Right ventricle myocardium inferior (tissue), 1 donor: ENCODE data around the gene NRG3. TPM values are rescaled to one million over a fixed set of nuclear protein-coding genes. Genes with fewer than 3 reads are reported as not detected.

Experiments used
- ATAC-seq: fragments of 200-7000 bp; cut with Tn5 transposase; one replicate; pipeline ENCODE4 v1.9.1; 2020; ENCODE audit warnings: mild to moderate bottlenecking, moderate library complexity
- DNase-seq: peaks from one replicate; pipeline ENCODE4 v3.0.0; 2021; ENCODE audit errors: missing footprints
- intact Hi-C: fragments of 100-400 bp; cut with DNase I; formaldehyde crosslinking; loops from one replicate; pipeline ENCODE4 v1.11.0; 2022
- total RNA-seq: library from RNA; stranded (reverse); fragmentation: NEBNext Ultra II Directional; extraction: Animal tissue kit (Norgen Biotek cat#: 25700); gene quantifications from one replicate; pipeline ENCODE4 v1.2.1, GENCODE V29; 2021
- donor health status: DM: no; HTN: yes; CAD: no; lungs with severe emphysema.

NRG3 gene
- total RNA-seq, 1 donor from 2014 or later = not detected

GRCh38 chr10:82867056-82867455 is 992.1 kb downstream of the NRG3 start:
- intact Hi-C loops = no loop called here
- ATAC-seq = no peak
- DNase-seq = no peak

GRCh38 chr10:82874671-82875070 is 999.7 kb downstream of the NRG3 start:
- intact Hi-C loops = no loop called here
- DNase-seq = no peak
- ATAC-seq = no peak

- ATAC-seq (peak; percentile 76), DNase-seq (no peak)
- intact Hi-C loops = no loop called here
These were observed 1005.8 kb downstream of the NRG3 start for GRCh38 chr10:82880776-82881290.

GRCh38 chr10:82882722-82883121 is 1007.7 kb downstream of the NRG3 start:
- DNase-seq (no peak), ATAC-seq (no peak)
- intact Hi-C loops = no loop called here

GRCh38 chr10:82883603-82884002 is 1008.6 kb downstream of the NRG3 start:
- DNase-seq (no peak), ATAC-seq (no peak)
- intact Hi-C loops = no loop called here

GRCh38 chr10:82887488-82887887 is 1012.5 kb downstream of the NRG3 start:
- ATAC-seq = no peak
- no peak for DNase-seq
- intact Hi-C loops = no loop called here

- no peak for DNase-seq
- intact Hi-C loops = no loop called here
- no peak for ATAC-seq
These were observed 1013.9 kb downstream of the NRG3 start for GRCh38 chr10:82888809-82889455.

GRCh38 chr10:82889728-82890127 is 1014.7 kb downstream of the NRG3 start:
- intact Hi-C loops = no loop called here
- no peak for DNase-seq
- no peak for ATAC-seq

- ATAC-seq (no peak), DNase-seq (no peak)
- intact Hi-C loops = no loop called here
These were observed 1015.6 kb downstream of the NRG3 start for GRCh38 chr10:82890573-82890972.

GRCh38 chr10:82908096-82908495 is 1033.1 kb downstream of the NRG3 start:
- intact Hi-C loops = no loop called here
- DNase-seq (no peak), ATAC-seq (no peak)

GRCh38 chr10:82908751-82909150 is 1033.8 kb downstream of the NRG3 start:
- intact Hi-C loops = no loop called here
- DNase-seq = no peak
- no peak for ATAC-seq

GRCh38 chr10:82910301-82910700 is 1035.3 kb downstream of the NRG3 start:
- intact Hi-C loops = no loop called here
- DNase-seq = no peak

GRCh38 chr10:82914655-82915136 is 1039.7 kb downstream of the NRG3 start:
- DNase-seq (no peak), ATAC-seq (peak; percentile 86)
- intact Hi-C loops = no loop called here

More at GRCh38 chr10:82910301-82910700, 1035.3 kb downstream of the NRG3 start:
- ATAC-seq = no peak

GRCh38 chr10:82916941-82917340 is 1041.9 kb downstream of the NRG3 start:
- ATAC-seq (no peak), DNase-seq (no peak)
- intact Hi-C loops = no loop called here

GRCh38 chr10:82918022-82918421 is 1043.0 kb downstream of the NRG3 start:
- ATAC-seq (no peak), DNase-seq (no peak)
- intact Hi-C loops = no loop called here

GRCh38 chr10:82922046-82922445 is 1047.1 kb downstream of the NRG3 start:
- intact Hi-C loops = no loop called here
- DNase-seq (no peak), ATAC-seq (no peak)

GRCh38 chr10:82922755-82923154 is 1047.8 kb downstream of the NRG3 start:
- DNase-seq (no peak), ATAC-seq (no peak)
- intact Hi-C loops = no loop called here

- intact Hi-C loops = no loop called here
- no peak for DNase-seq
These were observed 1049.7 kb downstream of the NRG3 start for GRCh38 chr10:82924711-82925110.

GRCh38 chr10:82925547-82925946 is 1050.6 kb downstream of the NRG3 start:
- no peak for ATAC-seq
- intact Hi-C loops = no loop called here
- DNase-seq = no peak

More at GRCh38 chr10:82924711-82925110, 1049.7 kb downstream of the NRG3 start:
- ATAC-seq = no peak

GRCh38 chr10:82932451-82932850 is 1057.5 kb downstream of the NRG3 start:
- intact Hi-C loops = no loop called here
- no peak for ATAC-seq
- no peak for DNase-seq

- DNase-seq = no peak
- no peak for ATAC-seq
These were observed 1059.4 kb downstream of the NRG3 start for GRCh38 chr10:82934429-82934828.

More at GRCh38 chr10:82934429-82934828, 1059.4 kb downstream of the NRG3 start:
- intact Hi-C loops = no loop called here
